ENCODE measurements around the gene RAP1B. TPM values are rescaled to one million over a fixed set of nuclear protein-coding genes. Genes with fewer than 3 reads are reported as not detected.

Gene RAP1B
- total and polyA plus RNA-seq, 2 of the 13 experiments (the other 11 are each of a cell fraction or from before 2014, with no cell fraction given), result 71.1 to 92.7 TPM

- no peak for TF ChIP-seq ZNF362 (CRISPR knock-in tag; IDR thresholded peaks at IDR 0.05; ENCODE audit: borderline replicate concordance)
Measured at GRCh38 chr12:68608191-68608590, 2.5 kb upstream of the RAP1B start (continued).

- WGBS (ENCODE audit: low lambda C conversion rate), result 1% methylated on average over 11 of the region's 11 CpGs
- H3K9me3 ChIP-seq (ENCODE audit: low read length), result no peaks in the 10 kb centered on the region
- POLR2A ChIA-PET, result interaction anchor here (0.7 to 2.0 kb wide), 7 partner anchors 13 to 1340 kb away, joined by 3 to 10 read pairs (median 3); partner anchors contain the start of genes CAND1 and MDM2
- peak overlapping the region; percentile 86 for H2AFZ ChIP-seq (ENCODE audit: low read length)
- BruUV-seq (replicated peaks), result TSS peak; percentile 99
- CTCF ChIA-PET (ENCODE audit: low intra/inter-chr PET ratio, low total read pairs), result no interaction called here
- peaks cover 38% of the 10 kb centered on the region for H3K79me2 ChIP-seq (ENCODE audit: insufficient read depth, low read length)
- TF ChIP-seq MAX (IDR thresholded peaks at IDR 0.05) (peak; percentile 24; the same call in 1 of the 2 replicates), TOE1 (CRISPR knock-in tag; IDR thresholded peaks at IDR 0.05) (0 out of 2 replicates have a peak, but pooled peaks have one; percentile 20), KLF16 (CRISPR knock-in tag; IDR thresholded peaks at IDR 0.05) (no peak), SMAD3 (CRISPR knock-in tag; IDR thresholded peaks at IDR 0.05) (0 out of 2 replicates have a peak, but pooled peaks have one; percentile 15), TFDP1 (CRISPR knock-in tag; IDR thresholded peaks at IDR 0.05; ENCODE audit: borderline replicate concordance) (peak; percentile 63; the same call in 1 of the 2 replicates), NFE2 (CRISPR knock-in tag; IDR thresholded peaks at IDR 0.05) (no peak), CSRNP2 (CRISPR knock-in tag; conservative IDR thresholded peaks at IDR 0.05; ENCODE audit: low read depth) (no peak), ZNF580 (CRISPR knock-in tag; IDR thresholded peaks at IDR 0.05; ENCODE audit: borderline replicate concordance, low read depth) (0 out of 2 replicates have a peak, but pooled peaks have one; percentile 3), ZNF674 (CRISPR knock-in tag; IDR thresholded peaks at IDR 0.05; ENCODE audit: low read depth) (no peak), NFIC (IDR thresholded peaks at IDR 0.05; ENCODE audit: low read length) (0 out of 2 replicates have a peak, but pooled peaks have one; percentile 31), E2F1 (CRISPR knock-in tag; IDR thresholded peaks at IDR 0.05) (peak; percentile 58; the same call in 1 of the 2 replicates), TFDP2 (CRISPR knock-in tag; IDR thresholded peaks at IDR 0.05) (peak; percentile 60; the same call in 1 of the 2 replicates), CREM (IDR thresholded peaks at IDR 0.05) (peak; percentile 14; the same call in 1 of the 2 replicates), CREM (CRISPR knock-in tag; IDR thresholded peaks at IDR 0.05) (no peak)
- H3K36me3 ChIP-seq (replicated peaks in 1 of 2; ENCODE audit: control insufficient read depth in 1 of 2, insufficient read depth in 2 of 2, low read length in 2 of 2), result no peaks in the 10 kb centered on the region
- intact Hi-C loops (cut with micrococcal nuclease; ENCODE audit: unreplicated experiment), result loop anchor here (2.0 to 5.0 kb wide), 3 partner anchors 77 to 268 kb away; partner anchors contain the start of genes MDM2 and NUP107
- peak overlapping the region; percentile 87 for H3K27ac ChIP-seq (ENCODE audit: extremely low read length, insufficient read depth, low read length)
- H4K20me1 ChIP-seq (ENCODE audit: insufficient read depth, low read length), result peaks cover 28% of the 10 kb centered on the region
- peak overlapping the region; percentile 75 to 85 (median 83) for H3K4me3 ChIP-seq (replicated peaks in 1 of 3; ENCODE audit: insufficient read depth in 1 of 3, low read depth in 2 of 3, low read length in 3 of 3)
- DNase-seq (ENCODE audit: low spot score) (no peak), FAIRE-seq (no peak), ATAC-seq (no peak)
- no peaks in the 10 kb centered on the region; a peak in 1 of 5 replicates for H3K27me3 ChIP-seq (ENCODE audit: control insufficient read depth in 1 of 2, insufficient read depth in 2 of 2, low read length in 2 of 2)
- in situ Hi-C loops (cut with HindIII; ENCODE audit: extremely low pct_ligation_motif_present, low pct_unique_long_range_greater_than_20kb), result no loop called here
- H3K4me2 ChIP-seq (ENCODE audit: low read depth, low read length), result peak overlapping the region; percentile 93
- peaks cover 35% of the 10 kb centered on the region for H3K4me1 ChIP-seq (ENCODE audit: insufficient read depth, low read length)
- peak overlapping the region; percentile 88 for H3K9ac ChIP-seq (ENCODE audit: insufficient read depth, low read depth, low read length)
Measured at GRCh38 chr12:68609998-68610369, 715 bp upstream of the RAP1B start.

All from HepG2 (cell line).